Measurements from ENCODE around the gene SLC9A9. TPM values are rescaled to one million over a fixed set of nuclear protein-coding genes. Genes with fewer than 3 reads are reported as not detected.
"Not testable (repeated sequence)": the region's sequence is repeated elsewhere in the genome, so short reads cannot be mapped to it uniquely, and the experiment has no call there.

Gene SLC9A9
- polyA plus RNA-seq, 10 donors = 10.5 to 14.8 (median 12.2) TPM

DNA sequence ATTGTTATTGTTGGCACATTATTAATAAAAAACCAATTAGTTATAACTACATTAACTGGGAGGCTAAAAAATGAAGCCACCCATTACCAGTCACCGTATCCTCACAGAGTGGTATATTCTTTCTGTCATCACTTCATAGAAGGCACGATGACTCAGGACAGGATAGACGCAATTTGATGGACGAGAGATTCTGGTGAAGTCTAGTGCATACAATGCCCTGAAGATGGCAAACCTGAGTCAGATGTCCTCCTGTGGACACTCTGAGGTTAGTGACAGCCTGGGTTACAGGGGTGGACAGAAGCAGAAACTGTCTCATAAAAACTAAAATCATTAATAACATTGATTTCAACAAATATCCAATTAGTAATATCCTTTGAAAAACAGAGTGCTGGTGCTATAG is 150.3 kb downstream of the SLC9A9 start:
- no peak for DNase-seq

- DNase-seq = not testable (repeated sequence)
These were observed 152.9 kb downstream of the SLC9A9 start for GRCh38 chr3:143695333-143695732.

DNA sequence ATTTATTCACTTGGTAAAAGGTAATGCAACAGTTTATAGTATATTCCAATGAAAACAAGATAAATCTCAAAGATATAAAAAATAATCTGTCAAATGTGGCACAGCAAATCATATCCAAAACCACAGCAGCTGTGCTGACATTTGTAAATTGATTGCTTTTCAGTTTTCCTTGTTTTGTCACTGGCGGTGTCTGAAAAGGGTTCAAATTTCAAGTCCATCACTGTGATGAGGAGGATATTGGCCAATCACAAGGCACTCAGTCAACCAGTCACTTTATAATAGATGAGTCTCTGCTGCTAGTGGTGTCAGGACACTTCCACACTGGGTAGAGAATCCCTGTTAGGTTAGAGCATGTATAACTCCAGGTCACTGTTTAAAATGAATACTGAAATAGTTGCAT is 154.8 kb downstream of the SLC9A9 start:
- DNase-seq = no peak

DNA sequence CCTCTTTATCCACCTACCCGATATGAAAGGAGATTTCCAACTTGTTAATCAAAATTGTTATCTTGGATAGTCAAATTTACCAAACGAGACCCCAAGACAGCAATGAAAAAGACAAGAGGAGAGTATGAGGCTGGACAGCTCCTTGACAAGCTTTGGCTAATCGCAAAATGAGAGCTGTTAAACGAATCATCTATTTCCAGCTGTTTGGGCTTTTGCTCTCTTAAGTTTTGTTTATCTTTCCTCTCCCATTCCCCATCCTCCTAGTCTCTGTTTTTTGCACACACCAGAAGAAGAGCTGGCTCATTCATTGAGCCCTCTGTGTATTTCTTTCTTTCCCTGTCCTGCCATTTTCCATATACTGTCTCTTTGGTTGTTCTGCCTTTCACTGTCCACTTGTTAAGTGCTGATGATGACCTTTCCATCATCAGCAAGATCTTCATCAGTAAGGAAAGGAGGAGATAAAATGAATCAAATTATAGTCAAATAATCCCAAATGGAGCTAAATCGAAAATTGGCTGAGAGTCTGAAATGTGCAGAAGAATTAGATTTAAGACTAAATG is 161.6 kb downstream of the SLC9A9 start:
- no peak for DNase-seq

DNA sequence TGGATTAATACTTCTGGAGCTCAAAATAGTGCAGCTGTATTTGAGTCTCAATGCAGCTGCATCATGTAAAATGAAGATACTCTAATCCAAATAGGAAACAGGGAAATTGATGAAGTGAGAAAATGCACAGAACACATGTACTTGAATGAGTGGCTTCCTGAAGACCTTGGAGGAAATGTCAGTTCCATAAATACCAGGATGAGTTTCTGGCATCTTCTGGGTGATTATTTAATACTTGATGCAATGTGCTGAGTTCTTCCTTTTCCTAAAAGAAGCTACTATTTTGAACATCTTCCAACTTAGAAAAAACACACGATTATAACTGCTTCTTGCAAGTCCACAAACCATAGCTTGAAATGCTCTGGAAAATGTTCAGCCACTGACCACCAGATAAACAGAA is 162.8 kb downstream of the SLC9A9 start:
- DNase-seq = peak in 1 of 3 donors; percentile 48

GRCh38 chr3:143677430-143677829 is 170.8 kb downstream of the SLC9A9 start:
- peak in 2 of 3 donors; percentile 16 to 42 for DNase-seq

GRCh38 chr3:143676747-143677146 is 171.5 kb downstream of the SLC9A9 start:
- DNase-seq = no peak

DNA sequence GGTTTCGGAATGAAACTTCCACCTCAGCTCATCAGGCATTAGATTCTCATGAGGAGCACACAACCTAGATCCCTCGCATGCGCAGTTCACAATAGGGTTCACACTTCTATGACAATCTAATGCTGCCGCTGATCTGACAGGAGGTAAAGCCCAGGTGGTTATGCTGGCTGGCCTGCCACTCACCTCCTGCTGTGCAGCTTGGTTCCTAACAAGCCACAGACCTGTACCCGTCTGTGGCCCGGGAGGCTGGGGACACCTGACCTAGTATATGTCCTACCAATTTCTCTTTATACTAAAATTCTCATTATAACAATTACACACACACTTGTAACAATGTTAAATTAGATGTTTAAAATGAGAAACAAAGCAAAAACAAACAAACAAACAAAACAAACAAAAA is 172.2 kb downstream of the SLC9A9 start:
- no peak for DNase-seq

DNA sequence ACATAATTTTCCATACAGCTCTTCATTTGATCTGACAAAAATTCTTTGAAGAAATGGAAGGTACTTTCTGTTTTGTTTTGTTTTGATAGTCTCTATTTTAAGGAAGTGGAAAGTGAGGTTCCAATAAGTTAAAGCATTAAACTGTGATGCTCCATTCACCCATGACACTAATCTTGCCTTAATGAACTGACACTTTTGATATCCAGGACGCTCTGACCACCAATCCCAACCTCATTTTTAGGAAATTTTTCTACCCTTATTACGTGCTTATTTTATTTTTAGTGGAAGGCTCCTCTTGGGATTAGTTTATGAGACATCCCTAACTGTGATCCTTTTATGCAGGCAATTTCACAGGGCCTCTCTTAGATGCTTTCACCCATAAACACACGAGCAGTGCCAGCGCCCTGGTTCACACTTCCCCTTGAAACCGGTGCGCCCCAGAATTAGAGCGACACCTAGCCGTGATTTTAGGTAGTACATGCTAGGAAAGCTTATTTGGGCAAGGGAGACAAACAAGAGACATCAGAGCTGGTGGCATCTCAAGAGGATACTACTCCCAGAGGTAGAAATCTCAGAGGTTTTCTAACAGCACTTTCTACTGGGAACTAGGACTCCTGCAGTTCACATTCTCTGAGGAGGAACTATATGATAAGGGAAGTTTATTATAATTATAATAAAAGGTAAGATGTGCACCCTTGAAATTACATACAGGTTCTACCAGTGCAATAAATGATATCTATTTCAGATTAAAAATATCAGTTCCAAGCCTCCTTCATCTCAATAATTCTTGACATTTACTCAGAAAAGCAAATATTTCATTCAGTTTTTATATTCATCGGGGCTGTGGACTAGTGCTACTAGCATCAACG is 173.9 kb downstream of the SLC9A9 start:
- peak; percentile 68 to 83 (median 76) for DNase-seq

DNA sequence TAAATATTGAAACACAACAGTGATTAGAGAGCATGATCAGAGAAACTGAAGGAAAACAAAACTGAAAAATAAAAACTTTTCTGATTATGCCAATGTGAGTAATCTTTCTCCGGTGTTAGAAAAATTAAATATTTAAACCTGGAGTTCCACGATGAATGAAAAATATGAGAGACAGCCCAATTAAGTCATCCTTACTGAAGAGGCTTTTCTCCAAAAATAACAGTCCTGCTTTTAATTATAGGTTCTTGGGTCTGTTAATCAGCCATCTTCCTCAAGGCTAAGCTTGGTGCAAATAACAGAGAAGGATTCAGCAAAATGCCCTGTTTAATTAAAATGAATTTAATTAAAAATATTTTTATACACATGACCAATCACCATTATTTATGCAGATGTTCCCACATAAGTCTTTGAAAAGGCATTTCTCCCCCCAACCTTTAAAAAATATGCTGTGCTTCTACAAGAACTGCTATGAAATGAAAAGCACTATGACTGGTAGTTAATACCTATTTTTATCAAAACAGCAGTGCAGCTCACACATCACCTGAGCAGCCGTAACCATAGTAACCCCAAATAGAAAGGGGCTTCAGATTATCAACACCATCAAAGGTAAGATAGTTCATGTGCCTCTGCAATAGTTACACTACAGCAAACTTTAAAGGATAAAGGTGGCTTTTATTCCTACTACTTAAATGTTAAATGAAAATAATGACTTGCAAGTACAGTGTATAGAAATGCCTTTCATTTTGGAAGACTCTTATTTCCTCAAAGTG is 175.7 kb downstream of the SLC9A9 start:
- no peak for DNase-seq

DNA sequence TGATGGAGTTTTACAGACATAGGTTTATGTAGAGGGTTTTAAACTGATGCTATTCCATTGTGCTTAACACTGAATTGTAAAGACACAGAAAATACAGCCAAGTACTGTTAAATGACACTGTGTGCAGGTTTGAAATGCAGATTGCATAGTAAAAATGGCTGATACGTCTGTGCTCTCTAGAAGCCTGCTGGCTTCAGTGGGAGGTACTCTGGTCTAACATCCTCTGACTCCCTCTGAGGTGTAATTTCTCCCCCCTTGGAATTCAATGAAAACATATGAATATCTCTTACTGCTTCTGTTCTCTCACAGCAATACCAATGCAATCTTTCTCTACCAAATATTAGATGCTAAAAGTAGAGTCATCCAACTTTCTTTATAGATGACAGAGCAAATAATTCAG is 176.6 kb downstream of the SLC9A9 start:
- no peak for DNase-seq

DNA sequence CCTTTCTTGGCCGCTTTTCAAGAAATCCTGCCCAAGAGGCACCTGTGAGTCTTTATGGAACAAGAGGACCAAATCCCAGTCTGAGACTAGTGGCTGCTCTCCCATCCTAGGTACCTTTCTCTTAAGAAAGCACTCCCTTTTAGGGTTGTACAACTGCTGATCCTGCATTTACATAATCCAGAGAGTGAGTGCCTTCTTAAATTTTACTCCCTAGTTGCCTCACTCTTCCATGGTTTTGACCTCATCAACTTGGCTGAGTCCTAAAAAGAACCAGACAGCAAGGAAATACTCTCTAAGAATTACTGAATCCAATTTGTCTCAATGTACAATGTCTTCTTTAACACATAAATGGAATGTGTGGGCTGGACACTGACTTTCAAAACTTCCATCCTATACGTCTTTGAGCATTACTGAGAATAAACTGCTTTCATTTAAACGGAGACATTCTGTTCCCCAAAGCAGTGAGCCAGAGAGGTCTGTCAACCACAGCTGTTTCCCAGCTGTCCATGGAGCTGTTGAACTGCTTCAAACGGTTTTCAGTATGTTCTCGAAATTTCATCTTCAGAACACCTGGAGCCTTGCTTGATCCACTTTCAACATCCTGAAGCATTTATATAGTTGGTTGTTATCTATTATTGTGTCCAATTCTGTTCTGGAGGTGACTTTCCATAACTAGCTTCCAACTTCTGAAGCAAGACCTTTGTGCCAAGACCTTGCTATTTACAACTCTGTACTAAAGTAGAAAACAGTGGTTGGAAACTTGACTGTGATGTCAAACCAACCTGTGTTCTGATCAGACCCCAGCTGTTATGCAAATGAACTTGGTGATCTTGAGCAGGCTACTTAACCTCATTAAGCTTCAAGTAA is 179.1 kb downstream of the SLC9A9 start:
- peak; percentile 13 to 64 (median 21) for DNase-seq

GRCh38 chr3:143668385-143668784 is 179.9 kb downstream of the SLC9A9 start:
- DNase-seq = no peak

DNA sequence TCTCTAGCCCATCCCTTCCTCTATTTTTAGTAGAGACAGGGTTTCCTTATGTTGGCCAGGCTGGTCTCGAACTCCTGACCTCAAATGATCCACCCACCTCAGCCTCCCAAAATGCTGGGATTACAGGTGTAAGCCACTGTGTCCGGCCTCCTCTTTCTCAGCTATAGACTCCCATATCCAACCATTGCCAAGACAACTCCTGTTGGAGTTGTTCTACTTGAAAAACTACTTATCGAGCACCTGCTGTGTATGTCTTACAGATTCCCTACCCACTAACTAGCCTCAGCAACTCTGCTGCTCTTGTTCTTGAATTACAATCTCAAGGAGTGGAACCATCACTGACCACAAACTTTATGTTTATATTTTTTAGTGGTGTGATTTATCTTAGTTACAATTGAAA is 186.6 kb downstream of the SLC9A9 start:
- no peak for DNase-seq

- no peak for DNase-seq
These were observed 189.4 kb downstream of the SLC9A9 start for GRCh38 chr3:143658861-143659260.

GRCh38 chr3:143658116-143658515 is 190.2 kb downstream of the SLC9A9 start:
- DNase-seq = no peak

GRCh38 chr3:143657391-143657790 is 190.9 kb downstream of the SLC9A9 start:
- DNase-seq = no peak

- DNase-seq = no peak
These were observed 193.4 kb downstream of the SLC9A9 start for GRCh38 chr3:143654906-143655305.

GRCh38 chr3:143653935-143654334 is 194.3 kb downstream of the SLC9A9 start:
- no peak for DNase-seq

GRCh38 chr3:143653493-143653892 is 194.8 kb downstream of the SLC9A9 start:
- DNase-seq = no peak

GRCh38 chr3:143652118-143652517 is 196.2 kb downstream of the SLC9A9 start:
- no peak for DNase-seq

DNA sequence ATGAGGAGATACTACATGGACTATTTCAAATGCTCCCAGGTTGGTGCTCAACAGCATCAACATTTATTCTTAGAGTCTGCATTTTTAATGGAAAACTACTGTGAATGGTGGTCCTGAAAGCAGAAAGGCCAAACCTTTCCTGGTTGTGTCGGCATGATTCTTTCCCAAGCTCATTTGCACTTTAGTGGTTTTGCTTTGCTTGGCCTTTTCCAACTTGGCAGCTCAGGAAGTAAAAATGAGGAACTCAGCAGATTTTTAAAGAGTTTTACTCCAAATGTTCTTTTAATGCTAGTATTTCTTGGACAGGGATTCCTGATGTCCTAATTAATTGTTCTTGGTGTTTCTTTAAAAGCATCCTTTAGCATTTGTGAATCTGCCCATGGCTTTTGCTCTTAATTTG is 197.4 kb downstream of the SLC9A9 start:
- no peak for DNase-seq

All from muscle of back (tissue), 11 donors.